IMR-90 (cell line): ENCODE measurements around the gene COL25A1. TPM values are rescaled to one million over a fixed set of nuclear protein-coding genes. Genes with fewer than 3 reads are reported as not detected.

Experiments used
- ATAC-seq: fragments of 200-7000 bp; cut with Tn5 transposase; 2 replicates; pipeline ENCODE4 v1.9.1; 2020; ENCODE audit warnings: low read depth, mild to moderate bottlenecking, moderate library complexity
- BruUV-seq: library from RNA; stranded (reverse); fragments of 400-500 nt; replicated peaks from 2 replicates; lab custom pipeline; 2021; lab: Mats Ljungman, UMichigan
- CTCF ChIA-PET: fragments of 300-600 bp; formaldehyde crosslinking; extraction: SDS; loops from one replicate; lab custom pipeline; 2021; ENCODE audit warnings: antibody characterized with exemption; lab: Yijun Ruan, JAX
- POLR2A ChIA-PET: fragments of 300-600 bp; sonication (Branson Sonifier 250); formaldehyde crosslinking; loops from one replicate; lab custom pipeline; 2022; ENCODE audit warnings: antibody characterized with exemption; ENCODE audit not compliant: unreplicated experiment; lab: Charles Lee
- DNase-seq: peaks from one replicate; pipeline ENCODE4 v3.0.0; 2013
- H2AFZ ChIP-seq: replicated peaks from 2 replicates; pipeline ENCODE3; 2013; ENCODE audit warnings: low read length, mild to moderate bottlenecking; ENCODE audit not compliant: poor library complexity
- H2AK5ac ChIP-seq: 2 replicates; pipeline ENCODE4 v1.6.1; 2013; ENCODE audit warnings: low read depth, low read length, inconsistent platforms
- H2AK9ac ChIP-seq: replicated peaks from 2 replicates; pipeline ENCODE3; 2013; ENCODE audit warnings: mild to moderate bottlenecking, low read depth, low read length, moderate library complexity; ENCODE audit not compliant: poor library complexity
- H2BK120ac ChIP-seq: 2 replicates; pipeline ENCODE4 v1.6.1; 2013; ENCODE audit warnings: low read depth, low read length, inconsistent platforms
- H2BK15ac ChIP-seq: 3 replicates; pipeline ENCODE4 v1.6.1; 2013; ENCODE audit warnings: low read depth, low read length, inconsistent platforms
- H2BK20ac ChIP-seq: 2 replicates; pipeline ENCODE4 v1.6.1; 2013; ENCODE audit warnings: low read depth, mild to moderate bottlenecking, inconsistent platforms, low read length, moderate library complexity
- H2BK5ac ChIP-seq: 2 replicates; pipeline ENCODE4 v1.6.1; 2013; ENCODE audit warnings: mild to moderate bottlenecking, low read depth, low read length, inconsistent platforms; ENCODE audit not compliant: poor library complexity, severe bottlenecking
- H3K14ac ChIP-seq: replicated peaks from 2 replicates; pipeline ENCODE4 v1.6.1; 2013; ENCODE audit warnings: low read depth, low read length, inconsistent platforms
- H3K18ac ChIP-seq: 2 replicates; pipeline ENCODE4 v1.6.1; 2013; ENCODE audit warnings: low read depth, low read length, control low read depth
- H3K23ac ChIP-seq: 2 replicates; pipeline ENCODE4 v1.6.1; 2013; ENCODE audit warnings: low read depth, low read length, inconsistent platforms
- H3K27ac ChIP-seq: 2 replicates; pipeline ENCODE4 v1.5.1; 2013; ENCODE audit warnings: mild to moderate bottlenecking, control low read depth, low read length; ENCODE audit not compliant: insufficient read depth
- H3K27me3 ChIP-seq: 2 replicates; pipeline ENCODE4 v1.6.1; 2013; ENCODE audit warnings: low read length; ENCODE audit not compliant: control insufficient read depth, insufficient read depth
- H3K36me3 ChIP-seq: 2 replicates; pipeline ENCODE4 v1.6.1; 2013; ENCODE audit warnings: low read length, mixed read lengths; ENCODE audit not compliant: control insufficient read depth, insufficient read depth
- H3K4ac ChIP-seq: 2 replicates; pipeline ENCODE4 v1.6.1; 2013; ENCODE audit warnings: low read depth, low read length, inconsistent platforms
- H3K4me1 ChIP-seq: 2 replicates; pipeline ENCODE4 v1.6.1; 2013; ENCODE audit warnings: low read length, mixed read lengths; ENCODE audit not compliant: control insufficient read depth, insufficient read depth
- H3K4me2 ChIP-seq: 2 replicates; pipeline ENCODE4 v1.6.1; 2013; ENCODE audit warnings: low read depth, mild to moderate bottlenecking, control low read depth, low read length, moderate library complexity
- H3K4me3 ChIP-seq: 2 replicates; pipeline ENCODE4 v1.5.1; 2013; ENCODE audit warnings: low read depth, mild to moderate bottlenecking, control low read depth, low read length, moderate library complexity; ENCODE audit not compliant: insufficient read depth
- H3K56ac ChIP-seq: 2 replicates; pipeline ENCODE4 v1.6.1; 2013; ENCODE audit warnings: low read length, inconsistent platforms; ENCODE audit not compliant: insufficient read depth; ENCODE audit errors: extremely low read depth
- H3K79me1 ChIP-seq, 2 experiments: 2 replicates each; pipeline ENCODE4 v1.6.1; 2013; ENCODE audit warnings: low read length in 2 of 2, inconsistent platforms in 1 of 2, low read depth in 1 of 2
- H3K9ac ChIP-seq: 2 replicates; pipeline ENCODE4 v1.6.1; 2013; ENCODE audit warnings: low read depth, low read length, control low read depth
- H3K9me1 ChIP-seq: 2 replicates; pipeline ENCODE4 v1.6.1; 2013; ENCODE audit warnings: low read length, inconsistent platforms; ENCODE audit not compliant: insufficient read depth
- H3K9me3 ChIP-seq: 2 replicates; pipeline ENCODE4 v1.6.1; 2013; ENCODE audit warnings: low read length; ENCODE audit not compliant: control insufficient read depth, insufficient read depth
- H4K20me1 ChIP-seq: 2 replicates; pipeline ENCODE4 v1.6.1; 2013; ENCODE audit warnings: low read length, inconsistent platforms; ENCODE audit not compliant: insufficient read depth
- H4K5ac ChIP-seq: 2 replicates; pipeline ENCODE4 v1.6.1; 2013; ENCODE audit warnings: mild to moderate bottlenecking, low read depth, low read length, control low read depth
- H4K8ac ChIP-seq, 2 experiments: 2 replicates each; pipeline ENCODE4 v1.6.1; 2013; ENCODE audit warnings: low read depth in 2 of 2, low read length in 2 of 2, control low read depth in 1 of 2, inconsistent platforms in 1 of 2
- H4K91ac ChIP-seq: 2 replicates; pipeline ENCODE4 v1.6.1; 2013; ENCODE audit warnings: low read depth, low read length, inconsistent platforms; ENCODE audit not compliant: insufficient read depth
- BHLHE40 ChIP-seq: fragments of 150-350 bp; IDR thresholded peaks from 2 replicates; pipeline ENCODE4 v1.6.1; 2016; ENCODE audit warnings: mild to moderate bottlenecking, low read depth, low read length
- FOS ChIP-seq: fragments of 150-350 bp; IDR thresholded peaks from 2 replicates; pipeline ENCODE4 v1.6.1; 2016; ENCODE audit warnings: low read depth, low read length
- MAZ ChIP-seq: IDR thresholded peaks from 2 replicates; pipeline ENCODE4 v1.6.1; 2012; ENCODE audit warnings: low read depth, mild to moderate bottlenecking, low read length, improper control_type of control experiment, moderate library complexity, borderline replicate concordance
- MXI1 ChIP-seq: IDR thresholded peaks from 2 replicates; pipeline ENCODE4 v1.6.1; 2012; ENCODE audit warnings: low read depth, mild to moderate bottlenecking, low read length, moderate library complexity, borderline replicate concordance
- NFE2L2 ChIP-seq: fragments of 150-350 bp; IDR thresholded peaks from 2 replicates; pipeline ENCODE4 v1.6.1; 2016; ENCODE audit warnings: low read depth, mild to moderate bottlenecking, low read length
- RAD21 ChIP-seq: IDR thresholded peaks from 2 replicates; pipeline ENCODE4 v1.6.1; 2012; ENCODE audit warnings: low read length, improper control_type of control experiment
- RCOR1 ChIP-seq: IDR thresholded peaks from 2 replicates; pipeline ENCODE4 v1.6.1; 2012; ENCODE audit warnings: mild to moderate bottlenecking, low read length, improper control_type of control experiment; ENCODE audit not compliant: insufficient replicate concordance
- RFX5 ChIP-seq: IDR thresholded peaks from 2 replicates; pipeline ENCODE4 v1.8.0; 2012; ENCODE audit warnings: low read depth, mild to moderate bottlenecking, low read length, moderate library complexity
- SMC3 ChIP-seq: fragments of 150-350 bp; IDR thresholded peaks from 2 replicates; pipeline ENCODE4 v1.6.1; 2016; ENCODE audit warnings: low read depth, mild to moderate bottlenecking, antibody characterized with exemption, low read length, moderate library complexity
- WGBS, 2 experiments: methylation state at CpG; one replicate each; pipeline versions ENCODE4 v1.1.5 to v1.1.7; 2013; ENCODE audit warnings: missing lambda C conversion rate in 2 of 2; ENCODE audit not compliant: insufficient read length in 1 of 2; ENCODE audit errors: extremely low coverage in 2 of 2; 5-methylcytosine and 5-hydroxymethylcytosine counted together
- dilution Hi-C: fragments of 300-500 bp; cut with HindIII; formaldehyde crosslinking; loops from one replicate; pipeline ENCODE4 v1.14.3; 2018; ENCODE audit warnings: low sequenced_read_pairs; ENCODE audit not compliant: unreplicated experiment
- in situ Hi-C: fragments of 300-500 bp; cut with MboI; formaldehyde crosslinking; loops from 3 replicates; pipeline ENCODE4 v1.14.3; 2019; ENCODE audit warnings: low sequenced_read_pairs, inconsistent platforms, mixed read lengths
- intact Hi-C: fragments of 100-400 bp; cut with micrococcal nuclease; formaldehyde crosslinking; loops from 2 replicates; pipeline ENCODE4 v1.10.0; 2022
- polyA plus RNA-seq, 3 experiments: library from polyadenylated mRNA; depleted of rRNA; stranded (reverse); fragments of >200 nt; gene quantifications; 2 replicates each; pipeline ENCODE4 v1.2.3, GENCODE V29; 2012; ENCODE audit warnings: low replicate concordance in 1 of 3
- total RNA-seq: library from RNA; depleted of rRNA; stranded (reverse); fragments of >200 nt; gene quantifications from 2 replicates; pipeline ENCODE4 v1.2.3, GENCODE V29; 2012

Gene COL25A1
- total and polyA plus RNA-seq, 2 of the 4 experiments (the other 2 are of a cell fraction): under 0.01 to 0.05 TPM

GRCh38 chr4:109160494-109160893, 142.0 kb downstream of the COL25A1 start:
- no TSS peak for BruUV-seq

More at GRCh38 chr4:109160494-109160893, 142.0 kb downstream of the COL25A1 start:
- POLR2A ChIA-PET: no interaction called here
- Histone ChIP-seq H4K8ac (no peak overlapping the region), H4K5ac (no peak overlapping the region), H3K4me2 (no peak overlapping the region), H3K9me1 (no peaks in the 10 kb centered on the region), H3K56ac (no peak overlapping the region), H3K14ac (no peak overlapping the region), H2AFZ (no peak overlapping the region), H2AK9ac (no peak overlapping the region), H3K9me3 (no peaks in the 10 kb centered on the region), H4K91ac (no peak overlapping the region), H3K4me3 (no peak overlapping the region), H2BK15ac (no peak overlapping the region), H3K9ac (no peak overlapping the region), H3K18ac (no peak overlapping the region), H3K4ac (no peak overlapping the region), H2AK5ac (no peak overlapping the region), H3K36me3 (no peaks in the 10 kb centered on the region), H2BK20ac (no peak overlapping the region), H3K23ac (no peak overlapping the region), H2BK120ac (no peak overlapping the region), H3K79me1 (no peaks in the 10 kb centered on the region), H3K4me1 (no peaks in the 10 kb centered on the region), H3K27me3 (no peaks in the 10 kb centered on the region), H4K20me1 (no peaks in the 10 kb centered on the region), H3K27ac (no peak overlapping the region), H2BK5ac (no peak overlapping the region)
- ATAC-seq (no peak), DNase-seq (no peak)
- WGBS, 2 experiments: no CpG with 5 or more reads among the region's 4 CpGs
- dilution Hi-C loops: no loop called here
- in situ Hi-C loops: no loop called here
- CTCF ChIA-PET: no interaction called here
- intact Hi-C loops: no loop called here
- TF ChIP-seq NFE2L2: no peak
- TF ChIP-seq SMC3: no peak
- no peak for TF ChIP-seq FOS
- no peak for TF ChIP-seq RFX5
- no peak for TF ChIP-seq RAD21
- no peak for TF ChIP-seq MXI1
- TF ChIP-seq RCOR1: no peak
- no peak for TF ChIP-seq MAZ
- TF ChIP-seq BHLHE40: no peak
